ENCODE results near the gene D2HGDH.
"Not testable (repeated sequence)": the region's sequence is repeated elsewhere in the genome, so short reads cannot be mapped to it uniquely, and the experiment has no call there.

D2HGDH gene

GRCh38 chr2:241768850-241769249, 34.4 kb downstream of the D2HGDH start:
- no peak for DNase-seq (ENCODE audit: low read depth)

- no peak for DNase-seq (ENCODE audit: low read depth)
Observed at GRCh38 chr2:241769819-241770184, 35.4 kb downstream of the D2HGDH start.

GRCh38 chr2:241770185-241770935, 35.9 kb downstream of the D2HGDH start:
- no peak for DNase-seq (ENCODE audit: low read depth)

- no peak for DNase-seq (ENCODE audit: low read depth)
Observed at GRCh38 chr2:241770936-241771285, 36.5 kb downstream of the D2HGDH start.

- no peak for DNase-seq (ENCODE audit: low read depth)
Observed at GRCh38 chr2:241771286-241772062, 37.0 kb downstream of the D2HGDH start.

- DNase-seq (ENCODE audit: low read depth) = no peak
Observed at GRCh38 chr2:241772063-241772499, 37.7 kb downstream of the D2HGDH start.

- no peak for DNase-seq (ENCODE audit: low read depth)
Observed at GRCh38 chr2:241773511-241774418, 39.3 kb downstream of the D2HGDH start.

GRCh38 chr2:241774419-241775222, 40.2 kb downstream of the D2HGDH start:
- no peak for DNase-seq (ENCODE audit: low read depth)

GRCh38 chr2:241775223-241776177, 41.1 kb downstream of the D2HGDH start:
- no peak for DNase-seq (ENCODE audit: low read depth)

- DNase-seq (ENCODE audit: low read depth) = no peak
Observed at GRCh38 chr2:241776336-241777169, 42.1 kb downstream of the D2HGDH start, which contains the start of gene GAL3ST2. TSS of gene GAL3ST2 (plus strand) at chr2:241776822. CDS start at chr2:241776956, 134 bp downstream.

GRCh38 chr2:241777170-241777685, 42.8 kb downstream of the D2HGDH start:
- no peak for DNase-seq (ENCODE audit: low read depth)

- no peak for DNase-seq (ENCODE audit: low read depth)
Observed at GRCh38 chr2:241777686-241778627, 43.5 kb downstream of the D2HGDH start.

GRCh38 chr2:241780939-241781569, 46.6 kb downstream of the D2HGDH start:
- no peak for DNase-seq (ENCODE audit: low read depth)

GRCh38 chr2:241782053-241782452, 47.6 kb downstream of the D2HGDH start:
- not testable (repeated sequence) for DNase-seq (ENCODE audit: low read depth)

- DNase-seq (ENCODE audit: low read depth) = no peak
Observed at GRCh38 chr2:241788135-241788534, 53.7 kb downstream of the D2HGDH start.

- no peak for DNase-seq (ENCODE audit: low read depth)
Observed at GRCh38 chr2:241788572-241788971, 54.1 kb downstream of the D2HGDH start.

- DNase-seq (ENCODE audit: low read depth) = not testable (repeated sequence)
Observed at GRCh38 chr2:241791385-241791784, 57.0 kb downstream of the D2HGDH start.
